GM21528 (cell line): Measurements from ENCODE around the gene DENND1C.

Source experiments
- ATAC-seq: cut with Tn5 transposase; IDR thresholded peaks from one replicate; pipeline ENCODE4 v1.9.1; 2021; ENCODE audit warnings: mild to moderate bottlenecking, moderate library complexity; ENCODE audit not compliant: unreplicated experiment, low FRiP score

DENND1C gene

GRCh38 chr19:6481541-6482342 is at the start of gene DENND1C:
DENND1C (minus strand) TSS chr19:6481787; CDS start chr19:6481695, 92 bp downstream.
- peak; percentile 54 for ATAC-seq

- ATAC-seq: peak; percentile 28
Observed at GRCh38 chr19:6530386-6531162, 49.0 kb upstream of the DENND1C start, which contains the start of gene TNFSF9. TNFSF9 (plus strand) TSS chr19:6531026; CDS start chr19:6531037, 11 bp downstream.

GRCh38 chr19:6529937-6530385 is 48.4 kb upstream of the DENND1C start:
- ATAC-seq: no peak

- no peak for ATAC-seq
Observed at GRCh38 chr19:6529351-6529750, 47.8 kb upstream of the DENND1C start.

GRCh38 chr19:6528544-6529121 is 47.0 kb upstream of the DENND1C start:
- no peak for ATAC-seq

GRCh38 chr19:6527893-6528543 is 46.4 kb upstream of the DENND1C start:
- ATAC-seq: peak; percentile 45

GRCh38 chr19:6524311-6524710 is 42.7 kb upstream of the DENND1C start:
- no peak for ATAC-seq

GRCh38 chr19:6522712-6523111 is 41.1 kb upstream of the DENND1C start:
- ATAC-seq: no peak

GRCh38 chr19:6521718-6522646 is 40.4 kb upstream of the DENND1C start:
- ATAC-seq: no peak

GRCh38 chr19:6519289-6519688 is 37.7 kb upstream of the DENND1C start:
- no peak for ATAC-seq

- no peak for ATAC-seq
Observed at GRCh38 chr19:6518145-6518911, 36.7 kb upstream of the DENND1C start.

- peak; percentile 52 for ATAC-seq
Observed at GRCh38 chr19:6516659-6517291, 35.2 kb upstream of the DENND1C start.

- ATAC-seq: peak; percentile 33
Observed at GRCh38 chr19:6516018-6516658, 34.6 kb upstream of the DENND1C start.

GRCh38 chr19:6514926-6515544 is 33.4 kb upstream of the DENND1C start:
- ATAC-seq: no peak

- no peak for ATAC-seq
Observed at GRCh38 chr19:6514089-6514488, 32.5 kb upstream of the DENND1C start.

- ATAC-seq: no peak
Observed at GRCh38 chr19:6510618-6511017, 29.0 kb upstream of the DENND1C start.
